ENCODE measurements around the gene NUBPL.

The NUBPL gene

GRCh38 chr14:31559939-31560338 lies 1.3 kb upstream of the NUBPL start:
- no peak for DNase-seq (ENCODE audit: insufficient read length, low spot score)
- no peak for FAIRE-seq
- TF ChIP-seq CTCF (IDR thresholded peaks at IDR 0.05; ENCODE audit: insufficient read depth, missing control alignments): no peak

- DNase-seq (ENCODE audit: insufficient read length, low spot score) (no peak), FAIRE-seq (no peak)
- TF ChIP-seq CTCF (IDR thresholded peaks at IDR 0.05; ENCODE audit: insufficient read depth, missing control alignments): no peak
Measured at GRCh38 chr14:31560759-31561154, 447 bp upstream of the NUBPL start.

GRCh38 chr14:31564194-31564593 lies 3.0 kb downstream of the NUBPL start:
- no peak for FAIRE-seq
- no peak for DNase-seq (ENCODE audit: insufficient read length, low spot score)
- TF ChIP-seq CTCF (IDR thresholded peaks at IDR 0.05; ENCODE audit: insufficient read depth, missing control alignments): no peak

GRCh38 chr14:31566456-31566855 lies 5.3 kb downstream of the NUBPL start:
- DNase-seq (ENCODE audit: insufficient read length, low spot score): no peak
- no peak for TF ChIP-seq CTCF (IDR thresholded peaks at IDR 0.05; ENCODE audit: insufficient read depth, missing control alignments)
- FAIRE-seq: no peak

- no peak for FAIRE-seq
- DNase-seq (ENCODE audit: insufficient read length, low spot score): no peak
- TF ChIP-seq CTCF (IDR thresholded peaks at IDR 0.05; ENCODE audit: insufficient read depth, missing control alignments): no peak
Measured at GRCh38 chr14:31567655-31568054, 6.5 kb downstream of the NUBPL start.

GRCh38 chr14:31568161-31568560 lies 7.0 kb downstream of the NUBPL start:
- no peak for FAIRE-seq
- no peak for DNase-seq (ENCODE audit: insufficient read length, low spot score)
- TF ChIP-seq CTCF (IDR thresholded peaks at IDR 0.05; ENCODE audit: insufficient read depth, missing control alignments): no peak

GRCh38 chr14:31568671-31569070 lies 7.5 kb downstream of the NUBPL start:
- no peak for TF ChIP-seq CTCF (IDR thresholded peaks at IDR 0.05; ENCODE audit: insufficient read depth, missing control alignments)
- DNase-seq (ENCODE audit: insufficient read length, low spot score) (no peak), FAIRE-seq (no peak)
